GM23338 (cell line): ENCODE measurements around the gene SPECC1. TPM values are rescaled to one million over a fixed set of nuclear protein-coding genes. Genes with fewer than 3 reads are reported as not detected.

Experiments
- ATAC-seq: fragments of 200-7000 bp; cut with Tn5 transposase; 3 replicates; pipeline ENCODE4 v1.9.1; 2020
- DNase-seq: peaks from one replicate; pipeline ENCODE4 v3.0.0-alpha.2; 2015; ENCODE audit warnings: low spot score
- H2AFZ ChIP-seq: fragments of 200-600 bp; sonication (generic); 2 replicates; pipeline ENCODE4 v1.8.0; 2016; ENCODE audit warnings: antibody characterized with exemption, mild to moderate bottlenecking, moderate library complexity
- H3F3A ChIP-seq: fragments of 200-600 bp; sonication (generic); replicated peaks from 2 replicates; pipeline ENCODE4 v1.8.0; 2017; ENCODE audit warnings: antibody characterized with exemption, mixed run types, low read depth
- H3K27ac ChIP-seq: fragments of 200-600 bp; sonication (generic); 2 replicates; pipeline ENCODE4 v1.6.1; 2016; ENCODE audit warnings: low read depth
- H3K27me3 ChIP-seq: fragments of 200-600 bp; sonication (generic); 2 replicates; pipeline ENCODE4 v1.8.0; 2016; ENCODE audit warnings: mild to moderate bottlenecking, mixed run types, moderate library complexity; ENCODE audit not compliant: insufficient read depth
- H3K36me3 ChIP-seq: fragments of 200-600 bp; sonication (generic); 2 replicates; pipeline ENCODE4 v1.8.0; 2016; ENCODE audit warnings: mild to moderate bottlenecking; ENCODE audit not compliant: insufficient read depth
- H3K4me1 ChIP-seq: fragments of 200-600 bp; sonication (generic); 2 replicates; pipeline ENCODE4 v1.8.0; 2016; ENCODE audit warnings: mild to moderate bottlenecking, moderate library complexity; ENCODE audit not compliant: insufficient read depth
- H3K4me2 ChIP-seq: fragments of 200-600 bp; sonication (generic); 2 replicates; pipeline ENCODE4 v1.7.1; 2017; ENCODE audit warnings: mixed run types
- H3K4me3 ChIP-seq: fragments of 200-600 bp; sonication (generic); 2 replicates; pipeline ENCODE4 v1.6.1; 2016; ENCODE audit warnings: mixed run types
- H3K79me2 ChIP-seq: fragments of 200-600 bp; sonication (generic); replicated peaks from 2 replicates; pipeline ENCODE4 v1.8.0; 2017; ENCODE audit warnings: mild to moderate bottlenecking; ENCODE audit not compliant: insufficient read depth
- H3K9me2 ChIP-seq: fragments of 200-600 bp; sonication (generic); 2 replicates; pipeline ENCODE4 v1.8.0; 2017; ENCODE audit not compliant: insufficient read depth
- H4K20me1 ChIP-seq: fragments of 200-600 bp; sonication (generic); replicated peaks from 2 replicates; pipeline ENCODE4 v1.8.0; 2017; ENCODE audit warnings: mild to moderate bottlenecking; ENCODE audit not compliant: insufficient read depth
- H3K27ac Mint-ChIP-seq: 2 replicates; pipeline ENCODE4 v1.8.0; 2020; ENCODE audit warnings: inconsistent platforms, mild to moderate bottlenecking, moderate library complexity, mixed read lengths
- H3K27me3 Mint-ChIP-seq: 3 replicates; pipeline ENCODE4 v1.8.0; 2022; ENCODE audit warnings: low read depth, mild to moderate bottlenecking, moderate library complexity, mixed read lengths, inconsistent platforms; ENCODE audit not compliant: insufficient read depth, poor library complexity
- H3K36me3 Mint-ChIP-seq: 3 replicates; pipeline ENCODE4 v1.8.0; 2021; ENCODE audit warnings: low read depth, mild to moderate bottlenecking, inconsistent platforms, moderate library complexity, mixed read lengths
- H3K4me1 Mint-ChIP-seq: 3 replicates; pipeline ENCODE4 v1.8.0; 2020; ENCODE audit warnings: mild to moderate bottlenecking, inconsistent platforms, mixed read lengths
- H3K4me3 Mint-ChIP-seq: 3 replicates; pipeline ENCODE4 v1.8.0; 2021; ENCODE audit warnings: moderate library complexity, mild to moderate bottlenecking, inconsistent platforms, mixed read lengths
- H3K9me3 Mint-ChIP-seq: 3 replicates; pipeline ENCODE4 v1.8.0; 2020; ENCODE audit warnings: moderate library complexity, mild to moderate bottlenecking, inconsistent platforms, mixed read lengths
- EZH2 ChIP-seq: fragments of 200-600 bp; sonication (generic); IDR thresholded peaks from one replicate; pipeline ENCODE4 v1.8.0; 2017; ENCODE audit warnings: antibody characterized with exemption, mild to moderate bottlenecking, low read depth; ENCODE audit not compliant: unreplicated experiment
- JUNB ChIP-seq: IDR thresholded peaks from one replicate; pipeline ENCODE4 v1.6.1; 2016; ENCODE audit warnings: antibody characterized with exemption; ENCODE audit not compliant: unreplicated experiment
- ZNF114 ChIP-seq: fragments of 250-450 bp; sonication (Bioruptor Pico); IDR thresholded peaks from 2 replicates; pipeline ENCODE4 v1.5.0; 2020; ENCODE audit warnings: mild to moderate bottlenecking, moderate library complexity
- ZNF331 ChIP-seq: fragments of 250-450 bp; sonication (Bioruptor Pico); IDR thresholded peaks from 2 replicates; pipeline ENCODE4 v1.5.0; 2020; ENCODE audit warnings: low read depth, mild to moderate bottlenecking, moderate library complexity
- ZNF462 ChIP-seq: fragments of 250-450 bp; sonication (Bioruptor Pico); IDR thresholded peaks from 2 replicates; pipeline ENCODE4 v1.5.0; 2020; ENCODE audit warnings: mild to moderate bottlenecking, moderate library complexity
- polyA plus RNA-seq: library from polyadenylated mRNA; unstranded; fragments of >200 nt; fragmentation: Nextera tagmentation; extraction: Ambion mirVana; gene quantifications from 2 replicates; pipeline ENCODE4 v1.2.1, GENCODE V29; 2016
- total RNA-seq: library from RNA; depleted of rRNA; stranded (reverse); fragments of >200 nt; shearing (Covaris generic); gene quantifications from 2 replicates; pipeline ENCODE4 v1.2.3, GENCODE V29; 2014

Gene SPECC1
- total and polyA plus RNA-seq, 2 experiments from 2014 or later: 42.6 to 101 TPM

GRCh38 chr17:19975601-19976000 is 33.6 kb upstream of the SPECC1 start:
- Histone ChIP-seq H3K9me2 (0 out of 2 replicates have a peak, but pooled peaks cover 7% of the 10 kb centered on the region), H2AFZ (no peak overlapping the region), H3K36me3 (no peaks in the 10 kb centered on the region), H3K79me2 (peaks cover 69% of the 10 kb centered on the region), H3K27me3 (no peaks in the 10 kb centered on the region), H3K4me1 (no peaks in the 10 kb centered on the region), H3F3A (0 out of 2 replicates have a peak, but pooled peaks cover 6% of the 10 kb centered on the region), H4K20me1 (peaks cover 17% of the 10 kb centered on the region), H3K27ac (no peak overlapping the region), H3K4me2 (no peak overlapping the region), H3K4me3 (0 out of 2 replicates have a peak overlapping the region, but pooled peaks have one; percentile 76)
- TF ChIP-seq ZNF114 (CRISPR knock-in tag): no peak
- no peak for TF ChIP-seq JUNB
- no peak for TF ChIP-seq ZNF462 (CRISPR knock-in tag)
- TF ChIP-seq ZNF331 (CRISPR knock-in tag): no peak
- no peak for TF ChIP-seq EZH2
- peaks cover 12% of the 10 kb centered on the region for H3K27me3 Mint-ChIP-seq
- H3K36me3 Mint-ChIP-seq: peaks cover 40% of the 10 kb centered on the region
- DNase-seq (no peak), ATAC-seq (no peak)
- no peak overlapping the region for H3K27ac Mint-ChIP-seq
- H3K4me3 Mint-ChIP-seq: peak overlapping the region; percentile 47; the same call in 2 of the 3 replicates
- H3K4me1 Mint-ChIP-seq: peaks cover 8% of the 10 kb centered on the region; the same call in 2 of the 3 replicates
- peaks cover 22% of the 10 kb centered on the region for H3K9me3 Mint-ChIP-seq
